ENCODE measurements around the gene EPHA1.

EPHA1 gene

DNA sequence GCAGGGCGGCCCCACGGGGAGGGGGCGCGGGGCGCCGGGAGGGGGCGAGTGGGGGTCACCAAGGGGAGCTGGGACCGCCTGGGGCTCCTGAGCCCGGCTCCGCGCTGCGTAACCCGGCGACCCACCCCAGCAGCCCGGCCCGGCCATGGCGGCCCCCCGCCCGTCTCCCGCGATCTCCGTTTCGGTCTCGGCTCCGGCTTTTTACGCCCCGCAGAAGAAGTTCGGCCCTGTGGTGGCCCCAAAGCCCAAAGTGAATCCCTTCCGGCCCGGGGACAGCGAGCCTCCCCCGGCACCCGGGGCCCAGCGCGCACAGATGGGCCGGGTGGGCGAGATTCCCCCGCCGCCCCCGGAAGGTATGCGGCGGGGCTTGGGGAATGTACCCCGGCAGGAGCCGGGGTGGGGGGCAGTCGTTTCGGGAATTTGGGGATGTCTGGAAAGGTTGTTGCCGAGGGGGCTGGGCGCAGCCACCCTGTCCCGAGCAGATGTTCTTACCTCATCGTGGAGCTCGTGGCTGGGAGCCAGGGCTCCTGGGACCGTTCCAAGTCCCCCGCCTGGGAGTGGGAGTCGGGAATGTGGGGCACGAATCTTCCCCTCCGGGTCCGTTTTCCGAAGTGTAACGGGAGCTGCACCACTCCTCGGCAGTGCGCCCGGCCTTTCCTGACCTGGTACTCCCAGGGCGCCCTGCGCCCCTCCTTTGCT is 27.1 kb downstream of the EPHA1 start:
- TF ChIP-seq, protein P1, sequence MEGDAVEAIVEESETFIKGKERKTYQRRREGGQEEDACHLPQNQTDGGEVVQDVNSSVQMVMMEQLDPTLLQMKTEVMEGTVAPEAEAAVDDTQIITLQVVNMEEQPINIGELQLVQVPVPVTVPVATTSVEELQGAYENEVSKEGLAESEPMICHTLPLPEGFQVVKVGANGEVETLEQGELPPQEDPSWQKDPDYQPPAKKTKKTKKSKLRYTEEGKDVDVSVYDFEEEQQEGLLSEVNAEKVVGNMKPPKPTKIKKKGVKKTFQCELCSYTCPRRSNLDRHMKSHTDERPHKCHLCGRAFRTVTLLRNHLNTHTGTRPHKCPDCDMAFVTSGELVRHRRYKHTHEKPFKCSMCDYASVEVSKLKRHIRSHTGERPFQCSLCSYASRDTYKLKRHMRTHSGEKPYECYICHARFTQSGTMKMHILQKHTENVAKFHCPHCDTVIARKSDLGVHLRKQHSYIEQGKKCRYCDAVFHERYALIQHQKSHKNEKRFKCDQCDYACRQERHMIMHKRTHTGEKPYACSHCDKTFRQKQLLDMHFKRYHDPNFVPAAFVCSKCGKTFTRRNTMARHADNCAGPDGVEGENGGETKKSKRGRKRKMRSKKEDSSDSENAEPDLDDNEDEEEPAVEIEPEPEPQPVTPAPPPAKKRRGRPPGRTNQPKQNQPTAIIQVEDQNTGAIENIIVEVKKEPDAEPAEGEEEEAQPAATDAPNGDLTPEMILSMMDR (conservative IDR thresholded peaks at IDR 0.05; ENCODE audit: low read length) = no peak
- H3K4me3 ChIP-seq (ENCODE audit: low read length) = peak overlapping the region; percentile 89
- peak; percentile 76 for DNase-seq (ENCODE audit: low read depth)

DNA sequence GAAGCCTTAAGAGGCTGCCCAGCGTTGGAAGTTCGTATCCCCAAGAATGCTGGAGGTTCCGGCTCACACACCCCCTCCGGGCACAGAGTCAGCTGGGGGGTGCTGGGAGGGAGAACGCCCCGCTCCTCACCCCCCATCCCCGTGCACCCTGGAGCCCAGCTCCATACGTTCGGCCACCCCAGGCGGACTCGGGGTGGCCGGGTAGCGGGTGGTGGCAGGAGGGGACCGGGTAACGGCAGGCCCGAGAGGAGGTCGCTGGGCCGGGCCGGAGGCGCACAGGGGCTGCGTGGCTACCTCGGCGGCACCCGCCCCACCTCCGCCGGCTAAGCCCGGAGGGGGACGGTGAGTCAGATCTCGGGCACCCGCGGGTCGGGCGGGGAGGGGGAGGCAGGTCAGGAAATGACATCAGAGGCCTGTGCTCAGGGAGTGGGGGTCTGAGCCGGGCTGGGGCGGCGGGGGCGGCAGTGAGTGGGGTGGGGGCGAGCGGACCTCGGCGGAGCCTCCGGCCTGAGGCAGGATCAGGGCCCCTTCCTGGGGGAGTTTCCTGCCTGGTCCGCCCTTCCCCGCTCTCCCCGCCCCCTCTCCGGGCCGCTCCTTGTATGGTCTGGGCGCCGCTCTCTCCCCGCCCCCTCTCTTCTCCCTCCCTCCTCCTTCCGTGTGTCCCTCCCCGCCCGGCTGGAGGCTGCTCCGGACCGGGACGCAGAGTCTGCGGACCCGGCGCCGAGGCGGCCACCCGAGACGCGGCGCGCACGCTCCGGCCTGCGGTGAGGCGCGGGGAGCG is 27.8 kb downstream of the EPHA1 start, which contains the start of gene ZYX:
Gene ZYX (plus strand): TSS at position 700 of the 781 bp plus-strand sequence. CDS start 227 bp downstream, outside the sequence.
- TF ChIP-seq, protein P1 (conservative IDR thresholded peaks at IDR 0.05; ENCODE audit: low read length) = no peak
- peak within 1 kb of the TSS; percentile 89 for H3K4me3 ChIP-seq (ENCODE audit: low read length)
- peak; percentile 95 for DNase-seq (ENCODE audit: low read depth)

DNA sequence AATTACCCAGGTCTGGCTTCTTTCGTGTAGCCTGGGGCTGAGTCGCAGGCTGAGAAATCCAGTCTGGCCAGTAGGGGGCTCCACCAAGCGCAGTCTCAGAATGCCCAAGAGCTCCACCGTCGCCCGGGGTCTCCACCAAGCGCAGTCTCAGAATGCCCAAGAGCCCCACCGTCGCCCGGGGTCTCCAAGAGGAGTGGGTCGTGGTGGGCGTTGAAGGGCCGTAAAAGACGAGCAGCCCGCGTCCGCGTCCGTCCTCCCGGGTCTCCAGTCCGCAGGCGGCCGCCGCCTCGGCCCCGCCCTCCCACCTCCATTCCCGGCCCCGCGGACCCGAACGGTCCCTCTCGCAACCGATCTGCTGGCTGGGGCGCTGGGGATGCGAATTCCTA is 28.4 kb downstream of the EPHA1 start:
- peak; percentile 82 for DNase-seq (ENCODE audit: low read depth)
- TF ChIP-seq, protein P1 (conservative IDR thresholded peaks at IDR 0.05; ENCODE audit: low read length) = peak; percentile 86

DNA sequence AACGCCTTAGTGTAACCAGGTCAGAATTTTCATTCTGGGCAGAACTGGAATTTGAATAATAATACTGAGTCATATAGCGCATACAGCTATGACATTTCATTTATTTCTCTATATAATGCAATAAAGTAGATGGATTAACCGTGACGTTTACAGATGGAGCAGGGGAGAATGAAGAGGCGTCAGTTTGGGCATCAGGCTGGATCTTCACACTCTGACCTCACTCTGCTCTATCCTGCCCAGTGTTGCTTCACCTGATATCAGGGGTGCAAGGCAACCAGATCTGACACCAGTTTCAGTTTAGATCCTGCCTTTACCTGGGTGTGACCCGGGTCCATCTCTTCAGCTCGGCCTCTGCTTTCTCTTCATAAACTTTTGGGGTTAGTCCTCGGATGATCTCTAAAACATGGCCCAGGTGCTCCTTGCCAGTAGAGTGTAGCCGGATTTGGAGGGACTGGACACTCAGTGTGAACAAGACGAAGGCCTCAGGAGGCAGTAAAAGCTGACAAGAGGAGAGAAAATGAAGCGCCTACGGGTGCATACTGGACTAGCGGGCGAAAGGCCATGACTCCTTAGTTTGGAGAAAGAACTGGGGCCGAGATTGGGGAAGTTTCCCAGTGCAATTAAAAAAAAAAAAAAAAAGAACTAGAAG is 28.9 kb downstream of the EPHA1 start:
- TF ChIP-seq, protein P1 (conservative IDR thresholded peaks at IDR 0.05; ENCODE audit: low read length) = no peak
- DNase-seq (ENCODE audit: low read depth) = no peak
- H3K4me3 ChIP-seq (ENCODE audit: low read length) = peak overlapping the region; percentile 89

More for the DNA sequence above, 28.4 kb downstream of the EPHA1 start:
- H3K4me3 ChIP-seq (ENCODE audit: low read length) = peak overlapping the region; percentile 89

DNA sequence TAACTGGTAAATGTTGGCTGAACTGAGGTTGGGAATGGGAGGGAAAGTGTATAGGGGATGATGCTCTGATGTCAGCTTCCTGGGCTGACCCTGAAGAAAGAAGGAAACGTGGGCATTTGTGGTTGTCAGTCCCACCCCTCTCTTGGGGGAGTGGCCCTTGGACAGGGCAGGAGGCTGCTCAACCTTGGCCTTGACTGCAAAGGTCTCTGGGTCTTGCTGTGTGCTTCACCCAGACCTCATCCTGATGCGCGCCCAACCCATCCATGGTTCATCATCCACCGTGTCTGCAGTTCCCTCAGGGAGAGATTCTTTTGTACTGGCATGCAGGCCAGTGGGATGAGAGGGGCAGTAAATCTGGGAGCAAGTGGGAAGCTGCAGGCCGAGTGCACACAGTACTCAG is 32.3 kb downstream of the EPHA1 start:
- no peak overlapping the region for H3K4me3 ChIP-seq (ENCODE audit: low read length)
- DNase-seq (ENCODE audit: low read depth) = no peak
- TF ChIP-seq, protein P1 (conservative IDR thresholded peaks at IDR 0.05; ENCODE audit: low read length) = no peak

DNA sequence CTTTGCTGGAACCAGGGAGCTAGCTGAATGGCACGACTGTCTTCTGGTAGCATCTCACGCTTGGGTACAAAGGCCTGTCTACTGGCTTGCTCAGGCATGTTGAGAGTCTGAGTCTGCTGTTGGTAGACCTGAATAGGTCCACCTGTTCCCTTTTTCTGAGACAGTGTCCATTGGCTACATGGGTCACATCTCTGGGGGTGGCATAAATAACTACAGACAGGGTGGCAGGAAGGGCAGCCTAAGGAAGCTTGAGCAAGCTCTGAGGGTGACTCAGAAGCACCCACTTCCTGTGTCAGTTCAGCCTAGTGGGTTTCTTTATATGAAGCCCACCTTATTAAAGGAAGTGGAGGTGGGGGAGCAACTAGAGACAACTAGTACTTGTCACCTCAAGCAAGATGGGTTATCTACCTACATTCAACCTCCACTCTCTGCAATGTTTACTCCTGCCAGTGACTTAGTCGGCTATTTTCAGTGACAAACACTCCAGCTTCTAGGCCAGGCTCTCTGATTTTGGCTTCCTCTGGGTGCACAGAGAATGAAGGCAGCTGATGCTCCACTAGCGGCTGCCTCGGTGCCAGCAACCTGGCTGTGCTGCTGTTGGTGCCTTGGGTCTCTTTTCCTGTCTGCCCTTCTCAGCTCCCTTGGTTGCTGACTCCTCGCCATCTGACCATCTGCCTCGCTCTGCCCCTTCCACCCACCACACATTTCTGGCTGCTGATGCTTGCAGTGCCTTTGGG is 33.2 kb downstream of the EPHA1 start:
- TF ChIP-seq, protein P1 (conservative IDR thresholded peaks at IDR 0.05; ENCODE audit: low read length) = no peak
- DNase-seq (ENCODE audit: low read depth) = no peak
- H3K4me3 ChIP-seq (ENCODE audit: low read length) = no peak overlapping the region

All from AG10803 (cell line).